NCI-H1417 treated with DMSO at 0.1 percent for 48 hours (cell line): ENCODE results near the gene SPRR1A.
"Not testable (repeated sequence)": the region's sequence is repeated elsewhere in the genome, so short reads cannot be mapped to it uniquely, and the experiment has no call there.

ENCODE experiments used
- DNase-seq: peaks from one replicate; lab custom pipeline; 2025; lab: John Stamatoyannopoulos, UW

The SPRR1A gene

DNA sequence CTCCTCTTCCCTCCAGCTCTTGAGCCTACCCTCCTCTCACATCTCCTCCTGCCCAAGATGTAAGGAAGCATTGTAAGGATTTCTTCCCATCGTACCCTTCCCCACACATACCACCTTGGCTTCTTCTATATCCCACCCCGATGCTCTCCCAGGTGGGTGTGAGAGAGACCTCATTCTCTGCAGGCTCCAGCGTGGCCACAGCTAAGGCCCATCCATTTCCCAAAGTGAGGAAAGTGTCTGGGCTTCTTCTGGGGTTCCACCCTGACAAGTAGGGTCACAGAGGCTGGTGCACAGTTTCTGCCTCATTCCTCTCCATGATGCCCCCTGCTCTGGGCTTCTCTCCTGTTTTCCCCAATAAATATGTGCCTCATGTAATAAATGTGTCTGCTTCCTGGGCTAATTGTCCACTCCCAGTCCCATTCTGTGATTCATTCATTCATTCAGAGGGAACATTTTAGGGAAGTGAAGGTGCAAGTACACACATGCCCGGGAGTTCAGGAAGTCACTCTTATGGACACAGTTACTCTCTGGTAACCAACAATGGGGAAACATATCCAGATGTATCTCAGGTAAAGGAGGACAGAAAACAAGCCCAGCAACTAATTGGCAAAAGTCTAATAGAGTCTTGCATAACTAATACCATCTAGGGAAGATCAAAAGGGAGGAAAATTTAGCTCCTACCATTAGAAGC, 11.5 kb upstream of the SPRR1A start:
- no peak for DNase-seq

DNA sequence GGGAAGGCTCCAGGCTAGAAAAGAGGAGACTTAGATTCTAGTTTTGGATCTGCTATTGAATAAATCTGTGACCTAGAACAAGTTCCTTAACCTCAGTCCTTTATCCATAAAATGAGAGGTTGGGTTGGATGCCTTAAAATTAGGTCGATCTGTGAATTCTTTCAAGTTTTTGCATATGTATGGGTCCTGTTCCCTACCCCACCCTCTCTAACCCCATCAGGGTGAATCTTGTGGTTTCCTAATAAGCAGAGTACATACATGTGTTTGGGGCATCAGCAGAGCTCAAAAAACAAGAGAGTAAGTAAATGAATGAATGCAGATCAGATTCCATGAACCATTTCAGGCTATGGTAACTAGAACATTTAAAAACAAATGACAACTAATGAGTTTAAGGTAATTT, 7.2 kb upstream of the SPRR1A start:
- DNase-seq: no peak

- DNase-seq: no peak
Observed at GRCh38 chr1:152977614-152978013, 6.3 kb upstream of the SPRR1A start.

DNA sequence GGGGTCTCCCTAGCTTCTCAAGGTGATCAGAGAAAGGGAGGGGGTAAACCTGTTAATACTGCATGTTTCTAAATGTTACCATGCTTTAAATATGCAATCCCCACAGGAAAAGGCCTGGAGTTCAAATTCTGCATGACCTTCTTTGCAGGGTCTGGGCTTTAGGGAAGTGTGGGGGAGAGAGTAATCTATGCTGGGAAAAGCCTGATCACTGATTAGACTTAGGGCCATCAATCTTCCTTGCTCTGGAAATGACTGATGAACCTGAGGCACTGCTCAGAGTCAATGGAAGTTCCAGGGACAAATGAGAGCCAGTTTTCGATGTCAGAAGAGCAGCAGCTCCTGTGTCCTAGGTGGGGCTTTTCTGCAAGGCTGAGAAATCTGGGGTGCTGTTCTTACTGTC, 3.2 kb upstream of the SPRR1A start:
- DNase-seq: no peak

- DNase-seq: no peak
Observed at GRCh38 chr1:152981146-152981871, 2.6 kb upstream of the SPRR1A start.

DNA sequence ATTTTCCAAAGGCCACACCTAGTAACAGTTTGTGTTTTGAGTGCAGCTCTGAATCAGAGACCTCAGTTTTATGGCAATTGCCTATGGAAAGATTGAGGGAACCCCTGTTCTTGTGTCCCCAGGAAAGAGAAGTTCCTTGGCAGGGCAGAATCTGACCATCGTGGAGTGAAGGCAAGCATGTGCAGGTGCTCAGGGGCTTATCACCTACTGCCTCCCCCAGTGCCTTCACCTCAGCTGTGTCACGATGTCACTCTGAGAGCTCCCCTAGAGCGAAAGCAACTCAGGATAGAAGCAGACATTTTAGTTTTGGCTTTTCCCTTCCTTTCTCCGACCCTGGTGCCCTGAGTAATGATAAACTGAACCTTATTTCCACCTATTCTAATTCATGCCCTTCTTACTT, 1.8 kb upstream of the SPRR1A start:
- DNase-seq: no peak

DNA sequence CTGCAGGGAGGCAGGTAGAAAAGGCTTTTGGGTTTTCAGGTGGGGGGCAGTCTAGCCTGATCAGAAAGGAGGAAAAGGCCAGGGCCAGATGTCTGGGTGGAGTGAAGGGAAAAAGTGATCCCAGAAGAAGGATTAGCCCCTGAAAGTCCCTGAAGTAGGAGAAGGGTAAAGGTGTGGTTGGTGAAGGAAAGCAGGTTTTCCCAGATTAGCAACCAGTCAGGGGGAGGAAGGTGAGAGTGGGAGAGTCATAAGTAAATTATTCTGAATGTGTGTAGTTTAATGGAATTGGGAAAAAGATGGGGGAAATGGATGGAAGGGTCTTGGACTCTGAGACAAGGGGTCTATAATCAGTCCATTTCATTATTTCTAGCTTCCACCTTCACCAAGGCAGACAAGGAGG, 647 bp upstream of the SPRR1A start:
- no peak for DNase-seq

- no peak for DNase-seq
Observed at GRCh38 chr1:152986578-152986977, 2.7 kb downstream of the SPRR1A start.

DNA sequence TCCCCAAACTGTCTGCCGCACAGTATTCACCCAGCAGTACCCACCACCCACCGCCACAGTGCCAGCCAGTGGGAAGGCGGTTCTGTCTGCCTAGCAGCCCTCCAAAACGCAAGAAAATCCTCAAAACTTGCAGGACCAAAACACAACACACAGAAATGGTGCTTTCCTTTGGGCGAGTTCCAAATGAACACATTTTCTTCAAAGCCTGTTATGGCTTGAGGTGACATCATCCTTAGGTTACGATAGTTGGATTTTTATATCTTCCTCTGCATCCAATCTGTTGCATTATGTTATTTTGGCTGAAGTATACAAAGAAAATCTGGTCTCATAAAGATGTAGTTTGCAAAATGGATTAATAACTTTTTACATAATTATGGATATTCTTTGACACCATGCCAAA, 9.3 kb downstream of the SPRR1A start:
- DNase-seq: no peak

DNA sequence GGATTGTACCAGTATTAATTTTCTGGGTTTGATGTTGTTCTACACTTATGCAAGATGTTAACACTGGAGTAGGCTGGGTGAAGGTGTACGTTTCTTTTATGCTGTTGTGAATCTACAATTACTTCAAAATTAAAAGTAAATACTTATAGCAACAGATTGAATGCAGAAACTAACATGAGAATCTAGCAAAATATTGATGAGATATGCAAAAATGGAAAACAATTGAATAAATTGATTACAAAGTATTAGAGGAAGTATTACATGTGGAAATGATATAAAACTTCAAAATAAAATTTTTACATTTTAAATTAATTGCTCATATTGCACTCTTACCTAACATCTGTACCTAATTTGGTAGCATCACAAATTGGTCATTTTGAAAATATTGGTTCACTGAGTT, 12.0 kb downstream of the SPRR1A start:
- DNase-seq: no peak

DNA sequence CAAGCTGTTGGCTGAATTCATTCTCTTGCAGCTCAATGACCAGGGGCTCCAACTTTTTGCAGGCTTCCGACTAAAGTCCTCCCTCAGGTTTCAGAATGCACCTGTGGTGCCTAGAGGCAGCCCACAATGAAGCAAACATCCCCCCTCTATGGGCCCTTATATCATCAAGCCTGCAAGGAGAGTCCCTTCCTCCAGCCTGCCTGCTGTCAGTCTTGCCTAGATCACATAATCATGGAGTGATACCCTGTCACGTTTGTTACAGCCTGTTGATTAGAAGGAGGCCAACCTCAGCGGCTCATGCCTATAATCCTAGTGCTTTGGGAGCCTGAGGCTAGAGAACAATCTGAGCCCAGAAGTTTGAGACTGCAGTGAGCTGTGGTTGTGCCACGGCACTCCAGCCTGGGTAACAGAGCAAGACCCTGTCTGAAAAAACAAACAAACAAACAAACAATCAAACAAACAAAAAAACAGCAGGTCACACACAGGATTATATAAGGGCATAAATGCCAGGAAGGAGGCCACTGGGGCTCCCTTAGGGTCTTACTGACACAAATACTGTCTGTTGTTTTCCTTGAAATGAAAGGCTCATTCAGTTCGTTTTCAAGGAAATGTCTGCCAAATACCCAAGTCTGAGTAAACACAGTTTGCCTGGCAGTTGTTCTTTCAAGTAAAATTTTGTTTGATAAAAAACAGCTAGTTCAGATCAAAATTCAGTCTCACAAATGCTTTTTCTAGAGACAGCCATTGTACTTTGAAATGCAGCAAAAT, 12.9 kb downstream of the SPRR1A start:
- no peak for DNase-seq

- DNase-seq: no peak
Observed at GRCh38 chr1:152997901-152998300, 14.0 kb downstream of the SPRR1A start.

DNA sequence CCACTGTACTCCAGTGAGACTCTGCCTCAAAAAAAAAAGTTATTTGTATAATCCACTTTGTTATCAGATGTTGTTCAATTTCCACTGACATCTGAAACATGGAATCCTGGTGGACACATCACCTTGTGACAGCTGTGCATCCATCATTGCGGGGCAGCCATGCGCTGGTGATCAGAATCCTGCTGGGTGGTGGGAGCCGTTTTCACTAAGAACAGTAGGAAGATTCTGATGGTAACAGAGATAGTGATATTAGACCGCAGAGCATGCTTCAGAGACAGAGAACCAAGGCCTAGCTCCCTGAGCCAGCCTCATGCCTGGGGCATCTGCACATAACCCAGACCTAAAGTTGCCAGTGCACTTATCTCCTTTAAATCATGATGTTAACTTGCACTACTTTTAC, 14.6 kb downstream of the SPRR1A start:
- DNase-seq: no peak

- no peak for DNase-seq
Observed at GRCh38 chr1:152999818-153000217, 15.9 kb downstream of the SPRR1A start.

- DNase-seq: no peak
Observed at GRCh38 chr1:153000294-153000693, 16.4 kb downstream of the SPRR1A start.

DNA sequence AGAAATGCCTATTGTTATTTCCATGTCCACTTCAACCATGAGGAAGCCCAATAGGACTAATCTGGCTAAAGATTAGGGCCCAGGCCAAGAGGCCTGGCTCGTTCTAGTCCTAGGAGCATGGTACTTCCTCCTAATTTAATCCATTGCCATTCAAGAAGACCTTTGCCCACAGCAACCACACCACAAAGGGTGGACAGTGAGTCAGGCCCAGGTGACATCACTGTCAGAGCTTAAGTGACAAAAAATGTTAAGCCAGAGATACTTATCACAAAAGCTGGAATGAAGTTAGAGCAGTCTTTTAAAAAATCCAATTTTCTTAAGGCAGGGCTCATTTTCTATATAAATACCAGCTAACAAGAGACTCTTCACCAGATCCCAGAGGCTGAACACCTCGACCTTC, 17.5 kb downstream of the SPRR1A start, which contains the start of gene SPRR3:
Gene SPRR3 (plus strand): TSS at position 368 of the 400 bp plus-strand sequence. CDS start 1,272 bp downstream, outside the sequence.
- no peak for DNase-seq

DNA sequence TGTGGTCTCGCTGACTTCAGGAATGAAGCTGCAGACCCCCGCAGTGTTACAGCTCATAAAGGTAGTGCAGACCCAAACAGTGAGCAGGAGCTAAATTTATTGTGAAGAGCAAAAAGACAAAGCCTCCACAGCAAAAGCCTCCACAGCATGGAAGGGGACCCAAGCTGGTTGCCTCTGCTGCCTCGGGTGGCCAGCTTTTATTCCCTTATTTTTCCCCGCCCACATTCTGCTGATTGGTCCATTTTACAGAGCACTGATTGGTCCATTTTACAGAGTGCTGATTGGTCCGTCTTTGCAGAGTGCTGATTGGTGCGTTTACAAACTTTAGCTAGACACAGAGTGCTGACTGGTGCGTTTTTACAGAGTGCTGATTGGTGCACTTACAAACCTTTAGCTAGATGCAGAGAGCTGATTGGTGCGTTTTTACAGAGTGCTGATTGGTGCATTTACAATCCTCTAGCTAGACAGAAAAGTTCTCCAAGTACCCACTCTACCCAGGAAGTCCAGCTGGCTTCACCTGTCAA, 27.4 kb downstream of the SPRR1A start:
- DNase-seq: not testable (repeated sequence)

- DNase-seq: not testable (repeated sequence)
Observed at GRCh38 chr1:153021829-153022228, 37.9 kb downstream of the SPRR1A start.

DNA sequence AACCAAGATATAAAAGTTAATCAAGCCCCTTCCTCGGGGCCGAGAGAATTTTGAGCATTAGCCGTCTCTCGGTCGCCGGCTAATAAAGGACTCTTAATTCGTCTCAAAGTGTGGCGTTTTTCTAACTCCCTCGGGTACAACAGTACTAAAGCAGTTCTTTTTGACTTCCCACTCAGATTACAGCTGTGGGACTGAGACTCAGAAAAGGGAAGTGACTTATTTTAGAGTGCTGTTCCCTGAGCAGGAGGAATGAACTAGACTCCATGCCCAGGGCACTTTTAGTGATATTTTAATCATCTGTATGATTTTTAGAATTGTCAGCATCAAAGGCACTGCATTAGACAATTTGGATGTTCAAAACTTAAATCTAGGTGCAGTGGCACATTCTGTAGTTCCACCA, 38.5 kb downstream of the SPRR1A start:
- DNase-seq: not testable (repeated sequence)

DNA sequence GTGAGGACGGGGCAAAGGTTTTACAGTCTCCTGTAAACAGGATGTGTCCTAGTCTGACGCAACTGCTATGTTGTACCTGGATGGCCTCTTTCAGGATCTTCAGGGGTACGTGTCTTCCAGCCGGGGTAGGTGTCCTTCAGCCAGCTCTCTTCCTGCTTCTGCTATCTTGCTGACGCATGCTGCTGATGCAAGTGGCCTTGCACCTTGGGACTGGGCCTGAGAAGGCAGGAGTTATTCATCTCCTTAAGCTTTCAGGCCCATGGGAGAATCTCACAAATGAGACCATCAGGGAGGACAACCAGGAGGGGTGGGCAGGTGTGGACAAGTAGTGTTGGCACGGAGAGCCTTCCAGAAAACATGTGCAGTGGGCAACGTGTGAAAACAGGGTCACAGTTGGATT, 39.2 kb downstream of the SPRR1A start:
- DNase-seq: no peak

GRCh38 chr1:153024413-153024812, 40.5 kb downstream of the SPRR1A start:
- DNase-seq: no peak

DNA sequence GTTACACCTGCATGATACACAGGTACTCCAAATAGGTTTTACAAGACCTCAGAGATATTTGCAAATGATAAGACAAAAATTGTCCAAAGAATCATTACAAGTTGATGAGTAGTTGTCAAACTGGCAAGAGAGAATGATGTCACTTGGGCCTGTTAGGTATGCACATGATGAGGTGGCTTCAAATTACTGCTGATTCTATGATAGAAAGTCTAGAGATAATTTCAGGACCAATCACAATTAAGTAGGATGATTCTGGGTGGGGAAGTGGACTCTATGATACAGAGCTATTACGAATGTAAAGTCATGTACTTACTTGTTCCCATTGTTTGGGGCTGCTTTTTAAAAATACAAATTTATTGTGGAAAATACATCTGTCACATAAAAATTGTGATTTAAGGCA, 41.9 kb downstream of the SPRR1A start:
- DNase-seq: no peak

DNA sequence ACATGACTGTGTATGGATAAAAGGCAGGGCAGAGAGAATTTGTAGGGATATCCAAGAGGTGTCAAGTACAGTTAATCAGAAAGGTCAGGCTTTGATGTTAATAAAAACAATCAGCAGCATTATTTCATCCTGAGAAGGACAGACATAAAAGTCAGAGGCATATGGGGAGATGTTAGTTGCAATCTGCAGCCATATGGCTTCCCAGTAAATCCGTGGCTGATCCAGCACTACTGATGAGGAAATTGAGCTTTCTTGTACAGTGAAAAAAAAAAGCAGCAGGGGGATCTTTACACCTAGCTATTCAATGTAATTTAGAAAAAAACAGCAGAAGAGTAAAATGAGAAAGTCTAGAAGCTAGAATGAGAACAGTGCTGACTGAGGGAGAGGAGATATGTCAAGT, 44.9 kb downstream of the SPRR1A start:
- no peak for DNase-seq
